ENCODE data around the gene SNN. TPM values are rescaled to one million over a fixed set of nuclear protein-coding genes. Genes with fewer than 3 reads are reported as not detected.
A peak's percentile ranks its signal among the peaks of the same experiment; 100 is the strongest.

SNN gene
- total RNA-seq, result 10 to 100 TPM; 18.1 to 19.7 TPM
- polyA plus RNA-seq, result 10 to 100 TPM in 1 of 2 donors, 1 to 10 TPM in 1; 9.4 to 29.0 TPM
- long read RNA-seq, donor 1, transcript SNN-201 (2 exons, 3,312 nt), result major isoform, 19 of 38 reads
- long read RNA-seq, donor 1, partial matches to known transcripts, result 19 of 38 reads
- long read RNA-seq, donor 1, other reads (novel, unspliced or antisense), result 0 of 38 reads
- long read RNA-seq, donor 2, transcript SNN-201 (2 exons, 3,312 nt), result major isoform, 8 of 8 reads
- long read RNA-seq, donor 2, partial matches to known transcripts, result 0 of 8 reads
- long read RNA-seq, donor 2, other reads (novel, unspliced or antisense), result 0 of 8 reads
- long read RNA-seq, donor 3, transcript SNN-201 (2 exons, 3,312 nt), result major isoform, 7 of 7 reads
- long read RNA-seq, donor 3, partial matches to known transcripts, result 0 of 7 reads
- long read RNA-seq, donor 3, other reads (novel, unspliced or antisense), result 0 of 7 reads
- long read RNA-seq, donor 4, transcript SNN-201 (2 exons, 3,312 nt), result major isoform, 6 of 6 reads
- long read RNA-seq, donor 4, partial matches to known transcripts, result 0 of 6 reads
- long read RNA-seq, donor 4, other reads (novel, unspliced or antisense), result 0 of 6 reads
- long read RNA-seq, donor 5, transcript SNN-201 (2 exons, 3,312 nt), result major isoform, 11 of 105 reads
- long read RNA-seq, donor 5, partial matches to known transcripts, result 70 of 105 reads
- long read RNA-seq, donor 5, other reads (novel, unspliced or antisense), result 24 of 105 reads

GRCh38 chr16:11667824-11668622 is at the start of gene SNN:
SNN (plus strand) TSS chr16:11668455; CDS start chr16:11676060, 7,605 bp downstream.
- Histone ChIP-seq H3K27me3 (ENCODE audit: control insufficient read depth in 3 of 3, insufficient read depth in 3 of 3, low read length in 2 of 3) (no peaks in the 10 kb centered on the region), H3K27ac (ENCODE audit: low read depth in 1 of 2, low read length in 1 of 2) (peak within 1 kb of the TSS; percentile 69 to 79), H3K9ac (ENCODE audit: insufficient read depth in 1 of 2, low read length in 2 of 2) (peak within 1 kb of the TSS; percentile 55 to 62), H3K4me1 (ENCODE audit: control insufficient read depth in 5 of 5, insufficient read depth in 5 of 5, low read length in 5 of 5) (peaks cover 0 to 47% (median 24%) of the 10 kb centered on the region in 5 donors), H3K36me3 (ENCODE audit: control insufficient read depth in 4 of 4, insufficient read depth in 4 of 4, low read length in 4 of 4) (no peaks in the 10 kb centered on the region), H3K4me3 (peak within 1 kb of the TSS; percentile 74), H3K9me3 (ENCODE audit: control insufficient read depth in 4 of 4, insufficient read depth in 3 of 4, low read length in 3 of 4) (no peaks in the 10 kb centered on the region)
- peak; percentile 91 to 94 (median 91) for DNase-seq
- TF ChIP-seq, protein P1, sequence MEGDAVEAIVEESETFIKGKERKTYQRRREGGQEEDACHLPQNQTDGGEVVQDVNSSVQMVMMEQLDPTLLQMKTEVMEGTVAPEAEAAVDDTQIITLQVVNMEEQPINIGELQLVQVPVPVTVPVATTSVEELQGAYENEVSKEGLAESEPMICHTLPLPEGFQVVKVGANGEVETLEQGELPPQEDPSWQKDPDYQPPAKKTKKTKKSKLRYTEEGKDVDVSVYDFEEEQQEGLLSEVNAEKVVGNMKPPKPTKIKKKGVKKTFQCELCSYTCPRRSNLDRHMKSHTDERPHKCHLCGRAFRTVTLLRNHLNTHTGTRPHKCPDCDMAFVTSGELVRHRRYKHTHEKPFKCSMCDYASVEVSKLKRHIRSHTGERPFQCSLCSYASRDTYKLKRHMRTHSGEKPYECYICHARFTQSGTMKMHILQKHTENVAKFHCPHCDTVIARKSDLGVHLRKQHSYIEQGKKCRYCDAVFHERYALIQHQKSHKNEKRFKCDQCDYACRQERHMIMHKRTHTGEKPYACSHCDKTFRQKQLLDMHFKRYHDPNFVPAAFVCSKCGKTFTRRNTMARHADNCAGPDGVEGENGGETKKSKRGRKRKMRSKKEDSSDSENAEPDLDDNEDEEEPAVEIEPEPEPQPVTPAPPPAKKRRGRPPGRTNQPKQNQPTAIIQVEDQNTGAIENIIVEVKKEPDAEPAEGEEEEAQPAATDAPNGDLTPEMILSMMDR (IDR thresholded peaks at IDR 0.05; ENCODE audit: control extremely low read depth, extremely low read depth), result no peak
- ATAC-seq (ENCODE audit: insufficient read depth, low FRiP score), result peak; percentile 90
- WGBS, 2 donors, result 6 to 10% methylated on average over 53 to 92 of the region's 93 CpGs

DNA sequence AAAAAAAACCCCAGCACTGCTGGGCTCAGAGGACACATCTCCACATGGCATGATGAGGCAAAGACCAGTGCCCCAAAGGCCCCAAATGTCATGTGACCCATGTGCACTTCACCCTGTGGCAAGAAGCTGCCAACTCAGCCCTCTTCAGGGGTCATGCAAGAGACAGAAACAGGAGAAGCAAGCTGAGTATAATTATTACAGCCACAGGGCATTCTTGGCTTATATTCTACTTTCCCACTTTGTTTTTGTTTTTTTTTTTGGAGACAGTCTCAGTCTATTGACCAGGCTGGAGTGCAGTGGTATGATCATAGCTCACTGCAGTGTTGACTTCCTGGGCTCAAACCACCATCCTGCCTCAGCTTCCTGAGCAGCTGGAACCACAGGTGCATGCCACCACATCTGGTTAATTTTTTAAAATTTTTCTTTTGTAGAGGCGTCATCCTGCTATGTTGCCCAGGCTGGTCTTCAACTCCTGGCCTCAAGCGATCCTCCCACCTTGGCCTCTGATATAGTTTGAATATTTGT is 48.9 kb upstream of the SNN start:
- Histone ChIP-seq H3K9ac (ENCODE audit: insufficient read depth in 1 of 2, low read length in 2 of 2) (no peak overlapping the region), H3K36me3 (ENCODE audit: control insufficient read depth in 4 of 4, insufficient read depth in 4 of 4, low read length in 4 of 4) (no peaks in the 10 kb centered on the region), H3K27ac (ENCODE audit: low read depth in 1 of 2, low read length in 1 of 2) (peak overlapping the region in 1 of 2 donors; percentile 39), H3K4me1 (ENCODE audit: control insufficient read depth in 5 of 5, insufficient read depth in 5 of 5, low read length in 5 of 5) (peaks cover 0 to 27% (median 4%) of the 10 kb centered on the region in 5 donors), H3K9me3 (ENCODE audit: control insufficient read depth in 4 of 4, insufficient read depth in 3 of 4, low read length in 3 of 4) (peaks cover 0 to 5% (median 0%) of the 10 kb centered on the region in 4 donors), H3K4me3 (no peak overlapping the region), H3K27me3 (ENCODE audit: control insufficient read depth in 3 of 3, insufficient read depth in 3 of 3, low read length in 2 of 3) (no peaks in the 10 kb centered on the region)
- TF ChIP-seq, protein P1 (IDR thresholded peaks at IDR 0.05; ENCODE audit: control extremely low read depth, extremely low read depth), result no peak
- no peak for ATAC-seq (ENCODE audit: insufficient read depth, low FRiP score)
- peak in 1 of 3 donors; percentile 37 for DNase-seq
- WGBS, 2 donors, result 59 to 81% methylated on average over 2 of the region's 2 CpGs

DNA sequence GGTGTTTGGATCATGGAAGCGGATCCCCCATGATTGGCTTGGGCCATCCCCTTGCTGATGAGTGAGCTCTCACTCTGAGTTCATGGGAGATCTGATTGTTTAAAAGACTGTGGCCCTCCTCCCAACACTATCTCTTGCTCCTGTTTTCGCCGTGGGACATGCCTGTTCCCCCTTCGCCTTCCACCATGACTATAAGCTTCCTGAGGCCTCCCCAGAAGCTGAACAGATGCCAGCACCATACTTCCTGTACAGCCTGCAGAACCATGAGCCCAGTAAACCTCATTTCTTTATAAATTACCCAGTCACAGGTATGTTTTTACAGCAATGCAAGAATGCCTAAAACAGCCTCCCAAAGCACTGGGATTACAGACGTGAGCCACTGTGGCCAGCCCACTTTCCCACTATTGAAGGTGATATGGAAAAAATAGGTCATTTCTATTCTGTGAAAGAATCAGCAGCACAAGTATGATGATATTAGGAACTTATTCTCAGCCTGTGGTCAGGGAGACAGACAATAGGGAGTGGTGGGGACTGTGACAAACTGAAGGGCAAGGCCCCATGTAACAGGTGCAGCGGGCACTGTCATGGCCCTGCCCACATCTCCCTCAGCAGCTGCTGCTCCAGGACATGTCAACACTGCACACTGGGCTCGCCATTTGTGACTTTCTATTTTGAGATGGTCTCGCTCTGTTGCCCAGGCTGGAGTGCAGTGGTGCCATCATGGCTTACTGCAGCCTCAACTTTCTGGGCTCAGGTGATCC is 47.8 kb upstream of the SNN start:
- peaks cover 0 to 5% (median 0%) of the 10 kb centered on the region in 4 donors for H3K9me3 ChIP-seq (ENCODE audit: control insufficient read depth in 4 of 4, insufficient read depth in 3 of 4, low read length in 3 of 4)
- no peaks in the 10 kb centered on the region for H3K36me3 ChIP-seq (ENCODE audit: control insufficient read depth in 4 of 4, insufficient read depth in 4 of 4, low read length in 4 of 4)
- no peak overlapping the region for H3K4me3 ChIP-seq
- TF ChIP-seq, protein P1 (IDR thresholded peaks at IDR 0.05; ENCODE audit: control extremely low read depth, extremely low read depth), result no peak
- no peak overlapping the region for H3K9ac ChIP-seq (ENCODE audit: insufficient read depth in 1 of 2, low read length in 2 of 2)
- DNase-seq, result no peak
- no peaks in the 10 kb centered on the region for H3K27me3 ChIP-seq (ENCODE audit: control insufficient read depth in 3 of 3, insufficient read depth in 3 of 3, low read length in 2 of 3)
- no peak overlapping the region for H3K27ac ChIP-seq (ENCODE audit: low read depth in 1 of 2, low read length in 1 of 2)
- H3K4me1 ChIP-seq (ENCODE audit: control insufficient read depth in 5 of 5, insufficient read depth in 5 of 5, low read length in 5 of 5), result peaks cover 0 to 29% (median 6%) of the 10 kb centered on the region in 5 donors
- 93 to 94% methylated on average over 8 of the region's 8 CpGs for WGBS, 2 donors
- no peak for ATAC-seq (ENCODE audit: insufficient read depth, low FRiP score)

Measured in lung (tissue), 16 donors.